Pancreas (tissue), 10 donors: ENCODE results near the gene B3GALT2. TPM values are rescaled to one million over a fixed set of nuclear protein-coding genes. Genes with fewer than 3 reads are reported as not detected.

Experiments used
- ATAC-seq, 4 donors: fragments of 200-7000 bp; cut with Tn5 transposase; one replicate each; pipeline versions ENCODE4 v1.8.0 to v1.9.1; 2020; ENCODE audit warnings: mild to moderate bottlenecking in 4 of 4, moderate library complexity in 4 of 4
- DNase-seq, 6 donors: peaks; one replicate each; pipeline ENCODE4 v3.0.0-alpha.2; 2020
- FAIRE-seq: peaks from 2 replicates; lab custom pipeline; 2012; peaks lifted over from hg19 to GRCh38; lab: Jason Lieb, UNC
- H3K27ac ChIP-seq, 4 donors: fragments of 200-600 bp; sonication (generic); 1 replicate in 3 of 4; 2 replicates in 1 of 4; pipeline versions ENCODE4 v1.5.0 to v1.8.0; 2020
- H3K27me3 ChIP-seq, 4 donors: fragments of 200-600 bp; one replicate each; pipeline ENCODE4 v1.8.0; 2021
- H3K36me3 ChIP-seq, 3 donors: fragments of 200-600 bp; sonication (generic) in 1 of 3; one replicate each; pipeline versions ENCODE4 v1.5.0 to v1.8.0; 2020 to 2021
- H3K4me1 ChIP-seq, 3 donors: fragments of 200-600 bp; one replicate each; pipeline ENCODE4 v1.8.0; 2021
- H3K4me3 ChIP-seq, 4 donors: fragments of 200-600 bp; sonication (generic) in 2 of 4; one replicate each; pipeline versions ENCODE4 v1.5.0 to v1.8.0; 2020 to 2021
- H3K9me3 ChIP-seq, 4 donors: fragments of 200-600 bp; one replicate each; pipeline ENCODE4 v1.8.0; 2021
- WGBS, 2 donors: extraction: QIAGEN DNeasy Blood & Tissue Kit; methylation state at CpG; one replicate each; pipeline ENCODE4 v1.1.7; 2013; 5-methylcytosine and 5-hydroxymethylcytosine counted together
- intact Hi-C, 3 donors: fragments of 100-400 bp; cut with DNase I; formaldehyde crosslinking; loops; one replicate each; pipeline versions ENCODE4 v1.11.1 to v1.14.2; 2022
- polyA plus RNA-seq, 2 donors: library from polyadenylated mRNA; stranded (reverse); fragments of 200-250 nt; gene quantifications; one replicate each; pipeline ENCODE4 v1.2.3, GENCODE V29; 2013
- total RNA-seq, 6 donors: library from RNA; stranded (reverse); fragmentation: NEBNext Ultra II Directional in 4 of 6; extraction: Animal tissue kit (Norgen Biotek cat#: 25700) in 4 of 6; gene quantifications; one replicate each; pipeline versions ENCODE4 v1.2.1 to v1.2.4, GENCODE V29; 2021 to 2023
- TF ChIP-seq, protein P1 (sequence below), 4 donors: fragments of 200-600 bp; sonication (generic) in 3 of 4; IDR thresholded peaks; one replicate each; pipeline versions ENCODE4 v1.5.0 to v1.8.0; 2021; ENCODE audit warnings: antibody characterized with exemption in 4 of 4
- donor health status: healthy with polysubstance abuse.
- donor health status: DM: no; HTN: no; CAD: no; lungs with moderate emphysema.
- donor health status: DM: no; HTN: no; CAD: no.
- donor health status: control.
- donor health status: control.
- donor health status: Bipolar disorder and iron deficiency.
- donor health status: DM: yes; HTN: yes; CAD: no.
- donor health status: DM: no; HTN: no; CAD: no.
- donor health status: DM: no; HTN: no; CAD: no.
- donor health status: DM: yes; HTN: yes; CAD: no.

Gene B3GALT2
- total and polyA plus RNA-seq, 8 donors = 0.20 to 0.99 (median 0.34) TPM

- no peaks in the 10 kb centered on the region for H3K9me3 ChIP-seq
- FAIRE-seq = no peak
- no peak for DNase-seq
- no peaks in the 10 kb centered on the region for H3K36me3 ChIP-seq
- H3K4me3 ChIP-seq = no peak overlapping the region
- H3K27ac ChIP-seq = no peak overlapping the region
- no peak for ATAC-seq
- intact Hi-C loops = no loop called here
- H3K4me1 ChIP-seq = peaks cover 9 to 48% (median 15%) of the 10 kb centered on the region in 3 donors
- H3K27me3 ChIP-seq = no peaks in the 10 kb centered on the region
- 86 to 87% methylated on average over 1 of the region's 1 CpG for WGBS, 2 donors
- TF ChIP-seq, protein P1, sequence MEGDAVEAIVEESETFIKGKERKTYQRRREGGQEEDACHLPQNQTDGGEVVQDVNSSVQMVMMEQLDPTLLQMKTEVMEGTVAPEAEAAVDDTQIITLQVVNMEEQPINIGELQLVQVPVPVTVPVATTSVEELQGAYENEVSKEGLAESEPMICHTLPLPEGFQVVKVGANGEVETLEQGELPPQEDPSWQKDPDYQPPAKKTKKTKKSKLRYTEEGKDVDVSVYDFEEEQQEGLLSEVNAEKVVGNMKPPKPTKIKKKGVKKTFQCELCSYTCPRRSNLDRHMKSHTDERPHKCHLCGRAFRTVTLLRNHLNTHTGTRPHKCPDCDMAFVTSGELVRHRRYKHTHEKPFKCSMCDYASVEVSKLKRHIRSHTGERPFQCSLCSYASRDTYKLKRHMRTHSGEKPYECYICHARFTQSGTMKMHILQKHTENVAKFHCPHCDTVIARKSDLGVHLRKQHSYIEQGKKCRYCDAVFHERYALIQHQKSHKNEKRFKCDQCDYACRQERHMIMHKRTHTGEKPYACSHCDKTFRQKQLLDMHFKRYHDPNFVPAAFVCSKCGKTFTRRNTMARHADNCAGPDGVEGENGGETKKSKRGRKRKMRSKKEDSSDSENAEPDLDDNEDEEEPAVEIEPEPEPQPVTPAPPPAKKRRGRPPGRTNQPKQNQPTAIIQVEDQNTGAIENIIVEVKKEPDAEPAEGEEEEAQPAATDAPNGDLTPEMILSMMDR (IDR thresholded peaks at IDR 0.05) = no peak
Measured at GRCh38 chr1:193184776-193185175, 1.6 kb downstream of the B3GALT2 start.

DNA sequence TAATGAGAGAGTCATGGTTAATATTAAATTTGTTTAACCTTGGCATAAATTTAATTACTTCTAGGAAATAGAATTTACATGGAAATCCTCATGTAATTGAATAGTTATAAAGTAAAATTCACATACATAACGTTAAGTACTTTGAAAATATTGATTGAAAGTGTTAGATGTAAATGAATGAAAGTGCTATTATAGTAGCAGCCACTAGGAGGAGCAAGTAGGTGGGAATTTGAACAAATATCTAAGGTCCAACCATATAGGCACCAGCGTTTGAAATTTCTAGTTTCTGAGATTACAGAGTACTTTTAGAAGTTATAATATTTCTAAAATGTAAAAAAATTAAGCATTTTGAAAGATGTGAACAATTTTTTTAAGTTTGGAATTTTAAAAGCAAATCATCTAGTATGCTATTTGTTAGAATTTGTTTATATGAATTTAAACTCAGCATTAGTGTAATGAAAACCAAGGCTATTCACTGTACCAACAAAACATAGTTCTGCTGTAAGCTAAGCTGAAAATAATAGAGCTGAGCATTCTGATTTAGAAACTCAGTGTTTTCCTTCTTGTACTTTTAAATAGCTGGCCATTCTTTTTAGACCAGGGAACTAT is 3.3 kb downstream of the B3GALT2 start:
- H3K27ac ChIP-seq = no peak overlapping the region
- H3K4me3 ChIP-seq = no peak overlapping the region
- ATAC-seq = peak; percentile 51 to 85 (median 80)
- peak; percentile 97 for FAIRE-seq
- H3K36me3 ChIP-seq = no peaks in the 10 kb centered on the region
- no peaks in the 10 kb centered on the region for H3K9me3 ChIP-seq
- 0 to 2% methylated on average over 2 of the region's 2 CpGs for WGBS, 2 donors
- DNase-seq = no peak
- no peaks in the 10 kb centered on the region for H3K27me3 ChIP-seq
- intact Hi-C loops = no loop called here
- TF ChIP-seq, protein P1 (IDR thresholded peaks at IDR 0.05) = peak; percentile 46 to 77 (median 61)
- H3K4me1 ChIP-seq = peaks cover 17 to 51% (median 31%) of the 10 kb centered on the region in 3 donors

- WGBS, 2 donors = 29 to 31% methylated on average over 2 of the region's 2 CpGs
Measured at GRCh38 chr1:193181985-193182384, 4.4 kb downstream of the B3GALT2 start.

DNA sequence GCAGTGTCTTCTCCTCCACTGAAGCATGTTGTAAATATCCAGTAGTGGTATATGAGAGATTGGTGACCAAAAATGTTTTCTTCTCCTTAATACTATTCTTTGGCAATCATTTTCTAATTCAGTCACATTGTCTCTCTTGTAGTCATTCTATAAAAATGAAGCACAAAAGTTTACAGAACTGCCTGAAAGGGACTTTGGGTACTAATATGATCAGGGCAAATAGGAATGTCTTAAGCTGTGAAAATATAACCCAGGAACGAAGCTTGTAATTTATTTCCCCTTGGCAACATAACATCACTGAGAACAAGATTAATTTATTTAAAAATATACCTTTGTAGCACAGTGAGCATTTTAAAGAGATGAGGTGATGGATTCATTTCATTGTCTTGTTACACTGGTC is 4.9 kb downstream of the B3GALT2 start:
- ATAC-seq (no peak), FAIRE-seq (no peak), DNase-seq (no peak)
- H3K9me3 ChIP-seq = no peaks in the 10 kb centered on the region
- H3K27me3 ChIP-seq = no peaks in the 10 kb centered on the region
- 24 to 37% methylated on average over 1 of the region's 1 CpG for WGBS, 2 donors
- no peak overlapping the region for H3K27ac ChIP-seq
- peaks cover 18 to 45% (median 31%) of the 10 kb centered on the region in 3 donors for H3K4me1 ChIP-seq
- H3K4me3 ChIP-seq = no peak overlapping the region
- intact Hi-C loops = no loop called here
- TF ChIP-seq, protein P1 (IDR thresholded peaks at IDR 0.05) = no peak
- H3K36me3 ChIP-seq = no peaks in the 10 kb centered on the region

More at GRCh38 chr1:193181985-193182384, 4.4 kb downstream of the B3GALT2 start:
- Histone ChIP-seq H3K4me3 (no peak overlapping the region), H3K36me3 (no peaks in the 10 kb centered on the region), H3K27me3 (no peaks in the 10 kb centered on the region), H3K9me3 (no peaks in the 10 kb centered on the region), H3K4me1 (peaks cover 18 to 49% (median 31%) of the 10 kb centered on the region in 3 donors), H3K27ac (no peak overlapping the region)
- ATAC-seq (no peak), FAIRE-seq (no peak), DNase-seq (no peak)
- TF ChIP-seq, protein P1 (IDR thresholded peaks at IDR 0.05) = no peak
- intact Hi-C loops = no loop called here

GRCh38 chr1:193179094-193179493 is 7.3 kb downstream of the B3GALT2 start:
- H3K4me3 ChIP-seq = no peak overlapping the region
- H3K27me3 ChIP-seq = no peaks in the 10 kb centered on the region
- no peak for DNase-seq
- TF ChIP-seq, protein P1 (IDR thresholded peaks at IDR 0.05) = no peak
- H3K36me3 ChIP-seq = no peaks in the 10 kb centered on the region
- 7 to 11% methylated on average over 4 of the region's 4 CpGs for WGBS, 2 donors
- ATAC-seq = peak; percentile 45 to 59 (median 54)
- no peak overlapping the region for H3K27ac ChIP-seq
- no peaks in the 10 kb centered on the region for H3K9me3 ChIP-seq
- FAIRE-seq = no peak
- peaks cover 8 to 31% (median 16%) of the 10 kb centered on the region in 3 donors for H3K4me1 ChIP-seq
- intact Hi-C loops = no loop called here
